HG03354 (cell line): ENCODE results near the gene RTTN.

Source experiments
- ATAC-seq: cut with Tn5 transposase; IDR thresholded peaks from one replicate; pipeline ENCODE4 v1.9.1; 2021; ENCODE audit warnings: mild to moderate bottlenecking; ENCODE audit not compliant: unreplicated experiment, poor library complexity, severe bottlenecking

RTTN gene

GRCh38 chr18:69956665-69957620 lies 248.5 kb downstream of the RTTN start:
- no peak for ATAC-seq

- ATAC-seq = peak; percentile 43
Measured at GRCh38 chr18:69956057-69956456, 249.4 kb downstream of the RTTN start.

- peak; percentile 26 for ATAC-seq
Measured at GRCh38 chr18:69954719-69955480, 250.6 kb downstream of the RTTN start.

GRCh38 chr18:69953191-69953590 lies 252.3 kb downstream of the RTTN start:
- ATAC-seq = no peak
